HepG2 (cell line): ENCODE results near the gene SMTNL1. TPM values are rescaled to one million over a fixed set of nuclear protein-coding genes. Genes with fewer than 3 reads are reported as not detected.

Experiments used
- EED ChIP-seq: sonication (generic); formaldehyde crosslinking; IDR thresholded peaks from 2 replicates; pipeline ENCODE4 v1.5.0; 2020; ENCODE audit warnings: mild to moderate bottlenecking, missing genetic modification reagents
- GATAD1 ChIP-seq: IDR thresholded peaks from 2 replicates; pipeline ENCODE4 v1.6.1; 2016; ENCODE audit warnings: missing genetic modification reagents, missing compliant biosample characterization
- ISL2 ChIP-seq: sonication (generic); formaldehyde crosslinking; IDR thresholded peaks from 2 replicates; pipeline ENCODE4 v1.5.0; 2020; ENCODE audit warnings: missing genetic modification reagents
- JUND ChIP-seq: sonication (generic); formaldehyde crosslinking; IDR thresholded peaks from 2 replicates; pipeline ENCODE4 v1.8.0; 2022; ENCODE audit warnings: mild to moderate bottlenecking, missing genetic modification reagents
- KDM5B ChIP-seq: sonication (generic); formaldehyde crosslinking; IDR thresholded peaks from 2 replicates; pipeline ENCODE4 v1.4.0; 2020; ENCODE audit warnings: missing genetic modification reagents, mild to moderate bottlenecking, borderline replicate concordance
- MATR3 ChIP-seq: sonication (generic); formaldehyde crosslinking; IDR thresholded peaks from 2 replicates; pipeline ENCODE4 v1.4.0; 2020; ENCODE audit warnings: missing genetic modification reagents
- NFATC3 ChIP-seq: sonication (generic); formaldehyde crosslinking; IDR thresholded peaks from 2 replicates; pipeline ENCODE4 v1.5.1; 2020; ENCODE audit warnings: mild to moderate bottlenecking, missing genetic modification reagents
- NFKBIZ ChIP-seq: IDR thresholded peaks from 2 replicates; pipeline ENCODE4 v1.6.1; 2018; ENCODE audit warnings: missing genetic modification reagents, missing compliant biosample characterization
- ONECUT2 ChIP-seq: sonication (generic); formaldehyde crosslinking; IDR thresholded peaks from 2 replicates; pipeline ENCODE4 v1.4.0; 2020; ENCODE audit warnings: missing genetic modification reagents
- PAF1 ChIP-seq: IDR thresholded peaks from 2 replicates; pipeline ENCODE4 v1.6.1; 2016; ENCODE audit warnings: missing genetic modification reagents, missing compliant biosample characterization
- POLR2AphosphoS5 ChIP-seq: IDR thresholded peaks from 2 replicates; pipeline ENCODE4 v1.6.1; 2012; ENCODE audit warnings: low read depth, low read length
- SOX13 ChIP-seq, 3 experiments: fragments of 450-650 bp in 1 of 3; sonication (generic) in 1 of 3; formaldehyde crosslinking in 1 of 3; IDR thresholded peaks in 2 of 3; conservative IDR thresholded peaks in 1 of 3; 2 replicates each; pipeline versions ENCODE4 v1.5.0 to v1.6.1; 2016 to 2020; ENCODE audit warnings: antibody characterized with exemption in 1 of 3, mild to moderate bottlenecking in 1 of 3, missing compliant biosample characterization in 1 of 3, missing genetic modification reagents in 1 of 3, moderate library complexity in 1 of 3
- STAG1 ChIP-seq: sonication (generic); formaldehyde crosslinking; IDR thresholded peaks from 2 replicates; pipeline ENCODE4 v1.4.0; 2020; ENCODE audit warnings: missing genetic modification reagents
- ZBTB14 ChIP-seq: sonication (generic); formaldehyde crosslinking; IDR thresholded peaks from 2 replicates; pipeline ENCODE4 v1.4.0; 2020; ENCODE audit warnings: missing genetic modification reagents
- ZFX ChIP-seq: sonication (generic); formaldehyde crosslinking; IDR thresholded peaks from 2 replicates; pipeline ENCODE4 v1.4.0; 2020; ENCODE audit warnings: mild to moderate bottlenecking, low read depth, missing genetic modification reagents, moderate library complexity
- ZNF180 ChIP-seq: sonication (generic); formaldehyde crosslinking; IDR thresholded peaks from 2 replicates; pipeline ENCODE4 v1.4.0; 2020; ENCODE audit warnings: low read depth, missing genetic modification reagents, borderline replicate concordance
- ZNF264 ChIP-seq: sonication (generic); formaldehyde crosslinking; IDR thresholded peaks from 2 replicates; pipeline ENCODE4 v1.4.0; 2020; ENCODE audit warnings: missing genetic modification reagents
- ZNF557 ChIP-seq: sonication (generic); formaldehyde crosslinking; IDR thresholded peaks from 2 replicates; pipeline ENCODE4 v1.4.0; 2020; ENCODE audit warnings: missing genetic modification reagents
- ZNF761 ChIP-seq: sonication (generic); formaldehyde crosslinking; conservative IDR thresholded peaks from 2 replicates; pipeline ENCODE4 v1.4.0; 2020; ENCODE audit warnings: mild to moderate bottlenecking, missing genetic modification reagents
- ZNF839 ChIP-seq: sonication (generic); formaldehyde crosslinking; IDR thresholded peaks from 2 replicates; pipeline ENCODE4 v1.4.0; 2020; ENCODE audit warnings: missing genetic modification reagents, mild to moderate bottlenecking, borderline replicate concordance
- ZSCAN25 ChIP-seq: sonication (generic); formaldehyde crosslinking; IDR thresholded peaks from 2 replicates; pipeline ENCODE4 v1.8.0; 2022; ENCODE audit warnings: mild to moderate bottlenecking, missing genetic modification reagents
- ZSCAN9 ChIP-seq: IDR thresholded peaks from 2 replicates; pipeline ENCODE4 v1.6.1; 2016; ENCODE audit warnings: borderline replicate concordance
- polyA plus RNA-seq, 8 experiments: library from polyadenylated mRNA; depleted of rRNA in 3 of 8; stranded (reverse) in 7 of 8; unstranded in 1 of 8; fragments of >200 nt; fragmentation: Illumina TruSeq in 4 of 8; extraction: Trizol in 4 of 8; gene quantifications; 2 replicates each; pipeline versions ENCODE4 v1.2.1 to v1.2.3, GENCODE V29; 2011 to 2016; ENCODE audit warnings: low read depth in 4 of 8, missing spikeins in 1 of 8, mixed read lengths in 1 of 8; ENCODE audit not compliant: insufficient read depth in 1 of 8
- total RNA-seq, 5 experiments: library from RNA; depleted of rRNA; stranded (reverse); fragments of >200 nt; fragmentation: Illumina TruSeq; extraction: Trizol; gene quantifications; 2 replicates each; pipeline ENCODE4 v1.2.3, GENCODE V29; 2016; ENCODE audit warnings: low read depth in 1 of 5
- TF ChIP-seq, protein P1 (sequence below): sonication (generic); formaldehyde crosslinking; IDR thresholded peaks from 2 replicates; pipeline ENCODE4 v1.8.1; 2023; ENCODE audit warnings: missing genetic modification reagents, mild to moderate bottlenecking, borderline replicate concordance
- TF ChIP-seq, protein P2 (sequence below): IDR thresholded peaks from 2 replicates; pipeline ENCODE4 v1.6.1; 2016; ENCODE audit warnings: low read depth

Gene SMTNL1
- total and polyA plus RNA-seq, 2 of the 13 experiments (the other 11 are each of a cell fraction or from before 2014, with no cell fraction given) = 0.04 TPM; not detected in 1

GRCh38 chr11:57527056-57527631, 10.3 kb upstream of the SMTNL1 start (continued):
- TF ChIP-seq SOX13 (IDR thresholded peaks at IDR 0.05) = no peak
- TF ChIP-seq SOX13 (CRISPR knock-in tag; conservative IDR thresholded peaks at IDR 0.05 in 1 of 2, IDR thresholded peaks at IDR 0.05 in 1 of 2) = peak in 1 of 2 experiments; percentile 35; a peak in 1 of 4 replicates
- no peak for TF ChIP-seq ZNF839 (CRISPR knock-in tag)
- TF ChIP-seq GATAD1 (CRISPR knock-in tag) = peak; percentile 50; the same call in 1 of the 2 replicates
- TF ChIP-seq STAG1 (CRISPR knock-in tag) = peak; percentile 98
- 0 out of 2 replicates have a peak, but pooled peaks have one; percentile 42 for TF ChIP-seq ZSCAN25 (CRISPR knock-in tag)
- TF ChIP-seq, protein P1, sequence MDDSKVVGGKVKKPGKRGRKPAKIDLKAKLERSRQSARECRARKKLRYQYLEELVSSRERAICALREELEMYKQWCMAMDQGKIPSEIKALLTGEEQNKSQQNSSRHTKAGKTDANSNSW (CRISPR knock-in tag) = no peak
- TF ChIP-seq ZBTB14 (CRISPR knock-in tag) = no peak
- no peak for TF ChIP-seq KDM5B (CRISPR knock-in tag)
- no peak for TF ChIP-seq ZNF180 (CRISPR knock-in tag)
- 0 out of 2 replicates have a peak, but pooled peaks have one; percentile 48 for TF ChIP-seq NFKBIZ (CRISPR knock-in tag)
- TF ChIP-seq ZNF264 (CRISPR knock-in tag) = no peak
- TF ChIP-seq ZNF557 = no peak
- 0 out of 2 replicates have a peak, but pooled peaks have one; percentile 4 for TF ChIP-seq ZSCAN9 (CRISPR knock-in tag)
- TF ChIP-seq EED (CRISPR knock-in tag) = no peak
- TF ChIP-seq ZFX (CRISPR knock-in tag) = peak; percentile 44; the same call in 1 of the 2 replicates
- no peak for TF ChIP-seq POLR2AphosphoS5
- TF ChIP-seq ONECUT2 = peak; percentile 91
- no peak for TF ChIP-seq NFATC3
- no peak for TF ChIP-seq ZNF761 (CRISPR knock-in tag)
- no peak for TF ChIP-seq MATR3 (CRISPR knock-in tag)
- no peak for TF ChIP-seq ISL2 (CRISPR knock-in tag)
- no peak; the same call in 1 of the 2 replicates for TF ChIP-seq JUND
- TF ChIP-seq, protein P2, sequence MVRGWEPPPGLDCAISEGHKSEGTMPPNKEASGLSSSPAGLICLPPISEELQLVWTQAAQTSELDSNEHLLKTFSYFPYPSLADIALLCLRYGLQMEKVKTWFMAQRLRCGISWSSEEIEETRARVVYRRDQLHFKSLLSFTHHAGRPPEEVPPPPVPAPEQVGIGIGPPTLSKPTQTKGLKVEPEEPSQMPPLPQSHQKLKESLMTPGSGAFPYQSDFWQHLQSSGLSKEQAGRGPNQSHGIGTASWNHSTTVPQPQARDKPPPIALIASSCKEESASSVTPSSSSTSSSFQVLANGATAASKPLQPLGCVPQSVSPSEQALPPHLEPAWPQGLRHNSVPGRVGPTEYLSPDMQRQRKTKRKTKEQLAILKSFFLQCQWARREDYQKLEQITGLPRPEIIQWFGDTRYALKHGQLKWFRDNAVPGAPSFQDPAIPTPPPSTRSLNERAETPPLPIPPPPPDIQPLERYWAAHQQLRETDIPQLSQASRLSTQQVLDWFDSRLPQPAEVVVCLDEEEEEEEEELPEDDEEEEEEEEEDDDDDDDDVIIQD (CRISPR knock-in tag) = no peak
- TF ChIP-seq PAF1 (CRISPR knock-in tag) = no peak
